Caco-2 (cell line): ENCODE results near the gene SCNN1A. TPM values are rescaled to one million over a fixed set of nuclear protein-coding genes. Genes with fewer than 3 reads are reported as not detected.

Source experiments
- BruUV-seq: library from RNA; stranded (reverse); fragments of 400-500 nt; replicated peaks from 2 replicates; lab custom pipeline; 2021; lab: Mats Ljungman, UMichigan
- CTCF ChIA-PET: fragments of 300-600 bp; sonication (Branson Sonifier 250); formaldehyde crosslinking; loops from one replicate; lab custom pipeline; 2022; ENCODE audit warnings: antibody characterized with exemption; lab: Charles Lee
- POLR2A ChIA-PET: fragments of 300-600 bp; sonication (Branson Sonifier 250); formaldehyde crosslinking; loops from one replicate; lab custom pipeline; 2022; ENCODE audit warnings: antibody characterized with exemption; lab: Charles Lee
- DNase-seq, 2 experiments: peaks; one replicate each; pipeline versions ENCODE4 v3.0.0 to v3.0.0-alpha.2; 2020 to 2022
- H3K27me3 ChIP-seq: replicated peaks from 2 replicates; pipeline ENCODE4 v1.6.0; 2011; ENCODE audit warnings: low read length; ENCODE audit not compliant: control insufficient read depth, insufficient read depth
- H3K36me3 ChIP-seq: 2 replicates; pipeline ENCODE4 v1.5.1; 2011; ENCODE audit warnings: low read length; ENCODE audit not compliant: control insufficient read depth, insufficient read depth
- H3K4me1 ChIP-seq: fragments of 250-450 bp; sonication (Bioruptor Pico); 2 replicates; pipeline ENCODE4 v1.5.1; 2020; ENCODE audit warnings: mild to moderate bottlenecking
- H3K4me3 ChIP-seq: 2 replicates; pipeline ENCODE4 v1.5.1; 2011; ENCODE audit warnings: low read depth, mild to moderate bottlenecking, control low read depth, low read length
- H3K9me3 ChIP-seq: fragments of 250-450 bp; sonication (Bioruptor Pico); 2 replicates; pipeline ENCODE4 v1.5.1; 2020; ENCODE audit warnings: mild to moderate bottlenecking, moderate library complexity
- H3K27ac Mint-ChIP-seq: one replicate; pipeline ENCODE4 v1.8.0; 2022; ENCODE audit warnings: mixed read lengths; ENCODE audit not compliant: unreplicated experiment
- H3K27me3 Mint-ChIP-seq: one replicate; pipeline ENCODE4 v1.8.0; 2022; ENCODE audit warnings: mixed read lengths; ENCODE audit not compliant: insufficient read depth, unreplicated experiment
- H3K36me3 Mint-ChIP-seq: one replicate; pipeline ENCODE4 v1.8.0; 2022; ENCODE audit warnings: mild to moderate bottlenecking, mixed read lengths; ENCODE audit not compliant: insufficient read depth, unreplicated experiment
- H3K4me1 Mint-ChIP-seq: one replicate; pipeline ENCODE4 v1.8.0; 2022; ENCODE audit warnings: low read depth, mixed read lengths; ENCODE audit not compliant: unreplicated experiment
- H3K4me3 Mint-ChIP-seq: one replicate; pipeline ENCODE4 v1.8.0; 2022; ENCODE audit warnings: mild to moderate bottlenecking, moderate library complexity, mixed read lengths; ENCODE audit not compliant: unreplicated experiment
- H3K9me3 Mint-ChIP-seq: one replicate; pipeline ENCODE4 v1.8.0; 2022; ENCODE audit warnings: mixed read lengths; ENCODE audit not compliant: unreplicated experiment
- CTCF ChIP-seq, 2 experiments: fragments of 200-600 bp in 1 of 2; IDR thresholded peaks; 1 replicate in 1 of 2; 2 replicates in 1 of 2; pipeline versions ENCODE4 v1.5.1 to v1.8.0; 2011 to 2022; ENCODE audit warnings: antibody characterized with exemption in 1 of 2, control low read depth in 1 of 2, inconsistent platforms in 1 of 2, low read depth in 1 of 2, low read length in 1 of 2, mild to moderate bottlenecking in 1 of 2, moderate library complexity in 1 of 2; ENCODE audit not compliant: insufficient read depth in 1 of 2, severe bottlenecking in 1 of 2, unreplicated experiment in 1 of 2
- intact Hi-C: fragments of 100-400 bp; cut with micrococcal nuclease; formaldehyde crosslinking; loops from one replicate; pipeline ENCODE4 v1.10.0; 2022; ENCODE audit not compliant: unreplicated experiment
- total RNA-seq: library from RNA; stranded (reverse); gene quantifications from 2 replicates; pipeline ENCODE4 v1.2.3, GENCODE V29; 2022

The SCNN1A gene
- total RNA-seq, 1 experiment from 2014 or later = 52.6 TPM

DNA sequence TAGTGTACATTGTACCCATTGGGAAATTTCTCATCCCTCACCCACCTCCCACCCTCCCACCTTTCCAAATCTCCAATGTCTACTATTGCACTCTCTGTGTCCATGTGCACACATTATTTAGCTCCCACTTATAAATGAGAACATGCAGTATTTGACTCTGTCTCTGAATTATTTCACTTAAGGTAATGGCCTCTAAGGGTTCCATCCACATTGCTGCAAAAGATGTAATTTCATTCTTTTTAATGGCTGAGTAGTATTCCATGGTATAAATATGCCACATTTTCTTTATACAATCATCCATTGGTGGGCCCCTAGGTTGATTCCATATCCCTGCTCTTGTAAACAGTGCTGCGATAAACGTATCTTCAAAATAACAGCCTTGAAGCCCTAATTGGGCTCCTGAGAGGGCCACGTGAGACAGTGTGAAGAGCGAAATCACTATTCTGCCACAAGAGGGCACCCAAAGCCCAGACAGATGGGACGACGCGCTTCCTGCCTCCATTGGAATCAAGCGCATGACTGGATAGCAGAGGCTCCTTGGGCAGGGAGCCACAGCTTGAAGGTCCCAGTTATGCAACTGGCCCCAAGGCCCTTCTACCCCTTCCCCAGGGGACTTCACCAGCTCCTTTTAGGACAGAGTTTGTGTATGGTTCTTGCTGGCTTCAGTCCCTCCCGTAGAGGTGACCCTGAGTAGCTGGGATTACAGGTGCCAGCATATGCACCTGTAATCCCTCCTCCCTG is 48.1 kb upstream of the SCNN1A start:
- Mint-ChIP-seq H3K9me3 (no peaks in the 10 kb centered on the region), H3K27ac (no peak overlapping the region), H3K4me1 (peaks cover 8% of the 10 kb centered on the region), H3K4me3 (no peak overlapping the region), H3K27me3 (no peaks in the 10 kb centered on the region), H3K36me3 (no peaks in the 10 kb centered on the region)
- TF ChIP-seq CTCF (IDR thresholded peaks at IDR 0.05; ENCODE audit: insufficient read depth in 1 of 2, low read depth in 1 of 2, low read length in 1 of 2, severe bottlenecking in 1 of 2, unreplicated experiment in 1 of 2) = peak; percentile 88 to 97
- H3K9me3 ChIP-seq = no peaks in the 10 kb centered on the region
- H3K4me3 ChIP-seq = no peak overlapping the region
- CTCF ChIA-PET = interaction anchor here (0.5 to 4.5 kb wide), 10 partner anchors 15 to 135 kb away, joined by 3 to 45 read pairs (median 4); partner anchors contain the start of genes TAPBPL and VAMP1
- no peaks in the 10 kb centered on the region for H3K27me3 ChIP-seq
- peaks cover 8% of the 10 kb centered on the region for H3K4me1 ChIP-seq
- intact Hi-C loops = loop anchor here (1.0 kb wide), 4 partner anchors 42 to 115 kb away; partner anchors contain the start of gene NCAPD2
- POLR2A ChIA-PET = interaction anchor here (0.7 to 1.1 kb wide), 2 partner anchors 111 kb away, joined by 3 to 8 read pairs; partner anchors contain the start of gene GAPDH
- H3K36me3 ChIP-seq = no peaks in the 10 kb centered on the region
- no TSS peak for BruUV-seq
- peak; percentile 87 for DNase-seq

- no peak for DNase-seq
- BruUV-seq = no TSS peak
- ChIA-PET CTCF (interaction anchor here (1.0 to 1.6 kb wide), 2 partner anchors 45 to 117 kb away, joined by 4 read pairs; no protein-coding TSS in a partner anchor), POLR2A (no interaction called here)
- H3K27me3 Mint-ChIP-seq = no peaks in the 10 kb centered on the region
- H3K27ac Mint-ChIP-seq = no peak overlapping the region
- peaks cover 8% of the 10 kb centered on the region for H3K4me1 Mint-ChIP-seq
- H3K36me3 Mint-ChIP-seq = no peaks in the 10 kb centered on the region
- no peaks in the 10 kb centered on the region for H3K36me3 ChIP-seq
- no peak for TF ChIP-seq CTCF (IDR thresholded peaks at IDR 0.05; ENCODE audit: insufficient read depth in 1 of 2, low read depth in 1 of 2, low read length in 1 of 2, severe bottlenecking in 1 of 2, unreplicated experiment in 1 of 2)
- H3K9me3 Mint-ChIP-seq = no peaks in the 10 kb centered on the region
- intact Hi-C loops = no loop called here
- no peaks in the 10 kb centered on the region for H3K27me3 ChIP-seq
- H3K4me3 ChIP-seq = no peak overlapping the region
- peaks cover 8% of the 10 kb centered on the region for H3K4me1 ChIP-seq
- no peaks in the 10 kb centered on the region for H3K9me3 ChIP-seq
- H3K4me3 Mint-ChIP-seq = no peak overlapping the region
These were observed 45.0 kb upstream of the SCNN1A start for GRCh38 chr12:6420364-6420763.

DNA sequence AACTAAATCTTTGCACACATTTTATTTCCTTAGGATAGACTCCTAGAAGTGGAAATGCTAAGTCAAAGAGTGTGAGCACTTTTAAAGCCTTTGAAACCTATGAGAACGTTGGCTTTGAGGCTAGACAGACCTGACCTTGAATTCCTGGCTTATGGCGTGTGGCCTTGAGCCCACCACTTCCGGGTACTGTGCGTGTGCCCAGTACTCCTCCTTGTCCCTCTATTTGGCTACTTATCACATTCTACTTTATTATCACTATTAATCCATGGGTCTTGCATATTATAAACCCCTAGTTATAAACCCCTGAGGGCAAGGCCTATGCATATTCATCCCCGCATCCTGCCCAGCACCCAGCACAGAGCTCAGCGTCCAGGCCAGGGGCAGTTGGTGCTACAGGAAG is 43.4 kb upstream of the SCNN1A start:
- no peaks in the 10 kb centered on the region for H3K27me3 Mint-ChIP-seq
- peaks cover 7% of the 10 kb centered on the region for H3K4me1 Mint-ChIP-seq
- Histone ChIP-seq H3K36me3 (no peaks in the 10 kb centered on the region), H3K4me1 (peaks cover 8% of the 10 kb centered on the region), H3K9me3 (no peaks in the 10 kb centered on the region), H3K27me3 (no peaks in the 10 kb centered on the region), H3K4me3 (no peak overlapping the region)
- CTCF ChIA-PET = no interaction called here
- H3K27ac Mint-ChIP-seq = no peak overlapping the region
- POLR2A ChIA-PET = interaction anchor here (0.5 kb wide), 1 partner anchor 1267 kb away, joined by 3 read pairs; no protein-coding TSS in a partner anchor
- intact Hi-C loops = no loop called here
- no peak for TF ChIP-seq CTCF (IDR thresholded peaks at IDR 0.05; ENCODE audit: insufficient read depth in 1 of 2, low read depth in 1 of 2, low read length in 1 of 2, severe bottlenecking in 1 of 2, unreplicated experiment in 1 of 2)
- H3K36me3 Mint-ChIP-seq = no peaks in the 10 kb centered on the region
- no peak for DNase-seq
- BruUV-seq = no TSS peak
- no peak overlapping the region for H3K4me3 Mint-ChIP-seq
- no peaks in the 10 kb centered on the region for H3K9me3 Mint-ChIP-seq
